GM18873 (cell line): ENCODE results near the gene RAB3GAP2.
"Not testable (repeated sequence)": the region's sequence is repeated elsewhere in the genome, so short reads cannot be mapped to it uniquely, and the experiment has no call there.

Experiments
- ATAC-seq: cut with Tn5 transposase; IDR thresholded peaks from one replicate; pipeline ENCODE4 v1.9.1; 2021; ENCODE audit warnings: mild to moderate bottlenecking, moderate library complexity, moderate number of reproducible peaks; ENCODE audit not compliant: unreplicated experiment, low FRiP score

The RAB3GAP2 gene

DNA sequence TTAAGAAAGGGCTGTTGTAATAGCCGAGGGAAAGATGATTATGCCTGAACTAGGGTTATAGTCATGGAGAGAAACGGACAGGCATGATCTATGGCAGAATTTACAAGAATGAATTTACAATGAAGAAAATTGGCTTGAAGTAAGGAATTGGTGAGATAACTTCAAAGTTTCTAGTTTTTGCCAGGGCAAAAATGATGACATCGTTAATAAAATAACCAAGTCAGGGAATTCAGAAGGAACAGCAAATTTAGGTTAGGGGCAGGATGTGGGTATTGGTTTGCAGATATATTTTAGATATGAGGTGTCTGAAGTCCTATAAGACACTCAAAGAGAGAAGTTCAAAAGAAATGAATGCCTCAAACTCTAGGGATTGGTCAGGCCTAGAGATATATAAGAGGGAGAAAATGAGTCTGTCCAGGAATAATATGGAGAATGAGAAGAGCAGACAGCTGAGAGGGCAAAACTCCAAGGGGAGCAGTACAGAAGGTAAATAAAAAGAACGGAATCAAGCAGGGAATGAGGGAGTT lies 115.6 kb downstream of the RAB3GAP2 start:
- ATAC-seq, result no peak

- ATAC-seq, result no peak
Measured at GRCh38 chr1:220153147-220153546, 119.1 kb downstream of the RAB3GAP2 start.

DNA sequence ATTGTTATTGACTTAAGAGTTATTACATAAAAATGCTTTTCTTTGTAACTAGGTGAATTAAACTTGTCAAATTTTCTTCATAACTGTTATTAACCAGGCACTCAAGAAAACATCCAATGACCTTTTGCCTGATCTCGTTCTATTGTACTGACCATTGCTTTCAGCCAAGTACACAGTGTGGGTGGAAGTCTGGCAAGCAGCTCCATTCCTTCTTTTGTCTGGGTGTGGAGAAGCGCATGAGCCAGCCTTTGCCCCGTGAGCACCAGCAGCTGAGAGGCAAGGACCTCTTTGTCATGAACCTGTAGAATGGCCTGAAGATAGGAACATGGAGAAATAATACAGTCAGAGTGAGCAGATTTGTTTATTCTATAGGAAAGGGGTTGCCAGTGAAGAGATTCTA lies 120.8 kb downstream of the RAB3GAP2 start:
- no peak for ATAC-seq

DNA sequence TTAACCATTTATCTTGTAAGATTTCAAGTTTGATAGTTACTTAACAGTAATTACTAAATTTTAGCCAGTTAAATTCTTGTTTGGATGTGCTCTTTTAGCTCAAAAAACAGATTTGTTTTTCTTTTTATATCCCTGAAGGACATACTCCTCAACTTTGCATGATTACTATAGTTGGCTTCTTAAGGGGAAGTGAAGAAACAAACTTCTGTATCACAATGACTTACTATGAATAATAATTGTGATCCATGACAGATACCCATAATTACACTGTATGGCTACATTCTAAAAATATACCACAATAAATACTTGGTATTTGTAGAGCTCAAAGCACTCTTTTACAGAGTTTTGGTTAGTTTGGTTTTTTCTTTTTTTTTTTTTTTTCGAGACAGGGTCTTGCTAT lies 122.5 kb downstream of the RAB3GAP2 start:
- no peak for ATAC-seq

DNA sequence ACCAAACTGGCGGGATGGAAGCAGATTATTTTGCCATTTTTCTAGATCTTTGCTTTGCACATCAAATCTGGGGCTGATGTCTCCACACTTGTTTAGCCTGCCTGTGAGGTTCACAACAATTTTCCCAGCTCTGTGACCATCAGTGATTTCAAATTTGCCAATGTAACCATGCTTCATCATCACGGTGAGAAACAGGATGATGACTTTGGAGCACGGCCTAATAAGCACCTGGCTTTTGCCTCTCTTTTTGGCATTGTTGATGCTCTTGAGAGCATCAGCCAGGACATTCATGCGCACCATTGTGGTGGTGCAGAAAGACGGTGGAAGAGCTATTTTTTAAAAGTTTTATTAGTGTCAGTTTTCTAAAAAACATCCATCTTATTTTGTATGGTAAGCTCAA lies 128.2 kb downstream of the RAB3GAP2 start:
- ATAC-seq, result no peak

DNA sequence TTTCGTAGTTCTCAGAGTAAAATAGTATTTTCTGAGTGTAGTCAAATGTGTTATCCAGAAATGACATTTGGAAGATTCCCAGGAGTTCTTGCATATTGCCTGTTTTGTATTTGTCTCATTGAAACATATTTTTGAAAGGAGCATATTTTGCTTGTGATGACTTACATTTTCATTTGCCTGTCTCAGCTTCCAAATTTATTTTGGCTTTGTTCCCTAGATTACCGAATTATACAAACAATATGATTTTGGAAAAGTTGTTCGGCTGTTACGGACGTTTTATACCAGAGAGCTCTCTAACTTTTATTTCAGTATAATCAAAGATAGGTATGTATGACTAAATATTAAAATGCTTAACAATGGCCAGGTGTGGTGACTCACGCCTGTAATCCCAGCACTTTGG lies 132.3 kb downstream of the RAB3GAP2 start:
- ATAC-seq, result no peak

- no peak for ATAC-seq
Measured at GRCh38 chr1:220137019-220137786, 135.1 kb downstream of the RAB3GAP2 start.

GRCh38 chr1:220135755-220136154 lies 136.5 kb downstream of the RAB3GAP2 start:
- ATAC-seq, result no peak

DNA sequence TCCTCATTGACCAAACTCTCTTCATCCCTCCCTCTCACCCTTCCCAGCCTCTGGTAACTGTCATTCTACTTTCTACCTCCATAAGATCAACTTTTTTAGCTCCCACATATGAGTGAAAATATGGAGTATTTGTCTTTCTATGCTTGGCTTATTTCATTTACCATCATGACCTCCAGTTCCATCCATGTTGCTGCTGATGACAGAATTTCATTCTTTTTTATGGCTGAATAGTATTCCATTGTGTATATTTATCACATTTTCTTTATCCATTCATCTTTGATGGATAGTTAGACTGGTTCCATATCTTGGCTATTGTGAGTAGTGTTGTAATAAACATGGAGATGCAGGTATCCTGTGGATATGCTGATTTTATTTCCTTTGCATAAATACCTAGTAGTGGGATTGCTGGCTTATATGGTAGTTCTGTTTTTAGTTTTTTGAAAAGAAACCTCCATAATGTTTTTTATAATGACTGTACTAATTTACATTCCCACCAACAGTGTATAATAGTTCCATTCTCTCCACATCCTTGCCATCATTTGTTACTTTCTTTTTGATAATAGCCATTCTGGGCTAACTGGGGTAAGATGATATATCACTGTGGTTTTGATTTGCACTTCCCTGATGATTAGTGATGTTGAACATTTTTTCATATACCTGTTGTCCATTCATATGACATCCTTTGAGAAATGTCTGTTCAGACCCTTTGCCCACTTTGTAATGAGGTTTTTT lies 142.6 kb downstream of the RAB3GAP2 start:
- ATAC-seq, result no peak

GRCh38 chr1:220127076-220127475 lies 145.2 kb downstream of the RAB3GAP2 start:
- ATAC-seq, result no peak

DNA sequence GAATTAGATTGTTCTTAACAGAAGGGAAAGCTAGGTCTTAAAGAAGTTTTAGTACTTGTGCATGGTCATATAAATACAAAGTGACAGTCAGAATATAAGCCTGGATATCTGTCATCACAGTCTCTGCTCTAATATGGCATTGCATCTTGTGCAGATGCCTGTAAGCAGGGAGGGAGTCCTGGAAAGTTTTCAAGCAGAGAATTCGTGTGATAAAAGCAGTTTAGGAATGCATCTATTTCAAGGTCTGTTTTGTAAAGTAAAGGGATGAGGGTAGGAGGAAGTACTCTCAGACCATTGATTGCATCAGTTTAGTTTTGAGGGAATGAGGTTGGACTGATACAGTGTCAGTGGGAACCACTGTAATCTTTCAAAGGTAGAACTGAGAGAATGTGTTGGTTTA lies 147.7 kb downstream of the RAB3GAP2 start:
- ATAC-seq, result no peak

DNA sequence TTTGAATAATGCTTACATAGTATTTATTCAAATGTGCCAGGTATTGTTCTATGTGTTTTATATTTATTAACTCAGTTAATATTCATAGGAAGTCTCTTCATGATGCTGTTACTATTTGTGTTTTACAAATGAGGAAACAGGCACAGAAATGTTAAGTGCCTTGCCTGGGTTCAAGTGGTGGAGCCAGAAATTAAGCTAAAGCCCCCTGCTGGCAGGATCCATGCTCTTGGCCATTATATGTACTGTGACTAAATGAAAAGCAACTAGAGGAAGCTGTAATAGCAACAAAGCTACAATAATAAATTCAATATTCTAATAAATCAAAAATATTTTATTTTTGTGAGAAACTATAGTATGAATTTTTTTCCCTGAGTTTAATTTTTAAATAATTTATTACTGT lies 148.4 kb downstream of the RAB3GAP2 start:
- no peak for ATAC-seq

GRCh38 chr1:220123066-220123465 lies 149.2 kb downstream of the RAB3GAP2 start:
- ATAC-seq, result no peak

GRCh38 chr1:220121791-220122530 lies 150.3 kb downstream of the RAB3GAP2 start:
- ATAC-seq, result no peak

DNA sequence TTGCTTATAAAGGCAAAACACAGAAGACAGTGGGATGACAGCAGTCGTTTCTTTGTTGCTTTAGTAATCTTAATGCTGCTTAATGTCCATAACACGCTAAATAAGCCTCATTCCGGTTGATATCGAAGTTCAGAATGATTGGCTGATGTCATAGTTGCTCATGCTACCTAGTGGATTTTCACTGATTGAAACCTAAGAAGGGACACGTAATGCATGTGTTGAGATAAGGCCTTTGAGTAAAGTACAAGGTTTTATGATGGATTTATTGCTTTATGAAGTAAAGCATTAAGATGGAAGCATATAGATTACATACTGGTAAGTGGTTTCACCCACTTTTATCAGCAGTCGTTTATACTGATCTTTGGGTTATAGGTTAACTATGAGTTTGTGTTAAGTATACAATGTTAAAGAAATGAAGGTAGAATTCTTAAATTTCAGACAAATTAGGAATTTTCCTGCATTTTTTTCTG lies 153.2 kb downstream of the RAB3GAP2 start:
- no peak for ATAC-seq

- no peak for ATAC-seq
Measured at GRCh38 chr1:220113136-220113695, 159.0 kb downstream of the RAB3GAP2 start.

- ATAC-seq, result not testable (repeated sequence)
Measured at GRCh38 chr1:220112600-220112999, 159.7 kb downstream of the RAB3GAP2 start.

GRCh38 chr1:220110473-220110872 lies 161.8 kb downstream of the RAB3GAP2 start:
- ATAC-seq, result not testable (repeated sequence)

DNA sequence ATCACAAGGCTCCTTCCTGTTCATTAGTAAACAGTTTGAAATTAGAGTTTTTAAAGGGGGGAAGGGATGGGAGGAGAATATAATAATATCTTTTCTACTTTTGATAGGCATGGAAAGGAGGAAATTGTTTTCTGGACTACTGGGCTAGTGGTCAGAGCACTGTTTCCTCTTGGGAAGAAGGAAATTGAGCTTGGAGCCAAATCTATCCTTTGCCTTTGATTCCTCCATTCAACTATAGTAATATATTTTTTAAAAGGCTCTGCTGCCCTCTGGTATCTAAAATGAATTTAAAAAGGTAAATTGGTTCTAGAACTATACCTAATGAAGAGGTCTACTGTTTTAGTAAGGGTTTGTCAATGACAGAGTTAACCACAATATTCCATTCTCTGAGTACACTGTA lies 172.4 kb downstream of the RAB3GAP2 start:
- ATAC-seq, result no peak
